Fibroblast of pulmonary artery (primary cell): ENCODE results near the gene TBL1X.

Source experiments
- DNase-seq: peaks from one replicate; pipeline ENCODE4 v3.0.0-alpha.2; 2010; ENCODE audit warnings: low read depth
- H3K4me3 ChIP-seq: replicated peaks from 2 replicates; pipeline ENCODE4 v1.5.1; 2011; ENCODE audit warnings: low read depth, mild to moderate bottlenecking, control low read depth, low read length, moderate library complexity
- CTCF ChIP-seq: IDR thresholded peaks from 2 replicates; pipeline ENCODE4 v1.5.1; 2011; ENCODE audit warnings: mild to moderate bottlenecking, control low read depth, low read length, inconsistent platforms; ENCODE audit errors: missing control alignments

TBL1X gene

GRCh38 chrX:9785944-9786797 lies 321.3 kb downstream of the TBL1X start, which contains the start of gene SHROOM2:
Gene SHROOM2, plus strand, starts transcription at chrX:9786429. Its CDS starts 117 bp downstream, at chrX:9786546.
- peak within 1 kb of the TSS; percentile 67 for H3K4me3 ChIP-seq
- peak; percentile 31 for DNase-seq
- no peak for TF ChIP-seq CTCF

DNA sequence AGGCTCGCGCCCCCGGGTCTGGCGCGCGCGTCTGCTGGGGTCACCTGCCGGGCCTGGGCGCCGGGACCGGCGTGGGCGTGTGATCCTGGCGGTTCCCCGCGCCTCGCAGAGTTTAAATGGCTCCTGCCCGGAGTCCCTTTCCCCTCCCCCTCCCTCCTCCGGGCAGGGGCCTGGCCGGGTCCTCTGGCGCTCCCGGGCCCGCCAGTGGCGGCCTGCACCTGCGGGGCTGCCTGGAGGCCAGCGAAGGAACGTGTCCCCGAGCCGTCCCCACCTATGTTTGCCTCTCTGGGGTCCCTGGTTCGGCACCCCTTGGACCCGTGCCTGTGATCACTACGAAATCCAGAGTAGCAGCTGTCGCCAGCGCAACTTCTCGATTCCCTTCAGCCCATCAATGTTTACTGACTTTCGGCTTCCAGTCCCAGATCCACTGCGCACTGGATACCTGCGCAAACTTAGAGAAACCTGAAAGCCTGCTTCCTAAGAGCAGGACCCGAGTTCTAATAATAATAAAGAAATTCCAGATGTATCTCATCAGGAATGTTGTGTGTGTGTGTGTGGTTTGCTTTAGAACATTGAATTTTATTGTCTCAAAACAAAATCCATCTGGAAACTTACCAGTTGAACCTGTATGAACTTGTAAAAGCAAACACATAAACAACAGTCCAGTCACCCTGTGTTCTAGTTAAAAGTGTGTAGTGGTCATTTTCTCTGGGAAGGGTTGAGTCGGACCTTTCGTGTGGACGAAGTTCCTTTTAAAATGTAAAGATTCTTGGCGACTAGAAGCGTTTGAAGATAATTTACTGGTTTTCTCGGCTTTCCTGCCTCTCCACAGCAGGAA lies 322.2 kb downstream of the TBL1X start:
- peak overlapping the region; percentile 67 for H3K4me3 ChIP-seq
- TF ChIP-seq CTCF: no peak
- DNase-seq: no peak

GRCh38 chrX:9788911-9789310 lies 324.1 kb downstream of the TBL1X start:
- DNase-seq: peak; percentile 76
- no peak overlapping the region for H3K4me3 ChIP-seq
- no peak for TF ChIP-seq CTCF

- no peak overlapping the region for H3K4me3 ChIP-seq
- DNase-seq: no peak
- TF ChIP-seq CTCF: no peak
Observed at GRCh38 chrX:9789555-9789954, 324.7 kb downstream of the TBL1X start.
